Kidney (tissue), 14 donors: ENCODE data around the gene RAP1A. TPM values are rescaled to one million over a fixed set of nuclear protein-coding genes. Genes with fewer than 3 reads are reported as not detected.
A peak's percentile ranks its signal among the peaks of the same experiment; 100 is the strongest.

Experiments used
- DNase-seq, 5 donors: peaks; one replicate each; pipeline ENCODE4 v3.0.0-alpha.2; 2013 to 2020
- FAIRE-seq: peaks from 2 replicates; lab custom pipeline; 2012; peaks lifted over from hg19 to GRCh38; lab: Jason Lieb, UNC
- H3K27ac ChIP-seq, 2 donors: one replicate each; pipeline ENCODE4 v1.7.0; 2013; ENCODE audit warnings: low read depth in 2 of 2, low read length in 2 of 2, inconsistent platforms in 1 of 2
- H3K27me3 ChIP-seq: one replicate; pipeline ENCODE4 v1.7.1; 2013; ENCODE audit warnings: low read length, inconsistent platforms; ENCODE audit not compliant: control insufficient read depth, insufficient read depth
- H3K36me3 ChIP-seq, 3 donors: one replicate each; pipeline versions ENCODE4 v1.7.0 to v1.7.1; 2013; ENCODE audit warnings: low read length in 3 of 3, control low read depth in 1 of 3, inconsistent platforms in 1 of 3; ENCODE audit not compliant: insufficient read depth in 3 of 3, control insufficient read depth in 2 of 3
- H3K4me1 ChIP-seq, 3 donors: one replicate each; pipeline versions ENCODE4 v1.7.0 to v1.7.1; 2013; ENCODE audit warnings: low read length in 3 of 3, inconsistent platforms in 1 of 3, low read depth in 1 of 3; ENCODE audit not compliant: control insufficient read depth in 2 of 3, insufficient read depth in 2 of 3
- H3K4me3 ChIP-seq, 3 donors: one replicate each; pipeline versions ENCODE4 v1.7.0 to v1.8.1; 2013; ENCODE audit warnings: low read length in 3 of 3, control low read depth in 1 of 3, inconsistent platforms in 1 of 3
- H3K9ac ChIP-seq, 3 donors: one replicate each; pipeline versions ENCODE4 v1.7.0 to v1.7.1; 2013; ENCODE audit warnings: low read length in 3 of 3, control low read depth in 1 of 3, inconsistent platforms in 1 of 3
- H3K9me3 ChIP-seq, 3 donors: one replicate each; pipeline versions ENCODE4 v1.7.0 to v1.7.1; 2013; ENCODE audit warnings: low read length in 3 of 3, control low read depth in 1 of 3, inconsistent platforms in 1 of 3; ENCODE audit not compliant: control insufficient read depth in 2 of 3, insufficient read depth in 1 of 3
- CTCF ChIP-seq: IDR thresholded peaks from 3 replicates; pipeline ENCODE4 v1.5.1; 2012; ENCODE audit warnings: mild to moderate bottlenecking, moderate library complexity, borderline replicate concordance; ENCODE audit not compliant: insufficient read depth; ENCODE audit errors: extremely low read depth
- intact Hi-C: fragments of 100-400 bp; cut with DNase I; formaldehyde crosslinking; loops from one replicate; pipeline ENCODE4 v1.11.1; 2022
- polyA plus RNA-seq: library from polyadenylated mRNA; stranded (reverse); fragments of 350-450 nt; fragmentation: Illumina TruSeq; extraction: RNeasy Lipid Tissue Mini Kit (QIAGEN cat#74804); gene quantifications from one replicate; pipeline ENCODE4 v1.2.3, GENCODE V29; 2014; ENCODE audit warnings: low read depth, low replicate concordance; ENCODE audit not compliant: insufficient read depth
- total RNA-seq: library from RNA; stranded (reverse); fragmentation: NEBNext Ultra II Directional; extraction: Animal tissue kit (Norgen Biotek cat#: 25700); gene quantifications from one replicate; pipeline ENCODE4 v1.2.1, GENCODE V29; 2021
- donor health status: control.
- donor health status: control.
- donor health status: control.
- donor health status: control.
- donor health status: control.
- donor health status: DM: yes; HTN: yes; CAD: no.
- donor health status: Normal renal cell carcinoma (clear cell type).

RAP1A gene
- total and polyA plus RNA-seq, 2 donors from 2014 or later, result 55.8 to 91.3 TPM

DNA sequence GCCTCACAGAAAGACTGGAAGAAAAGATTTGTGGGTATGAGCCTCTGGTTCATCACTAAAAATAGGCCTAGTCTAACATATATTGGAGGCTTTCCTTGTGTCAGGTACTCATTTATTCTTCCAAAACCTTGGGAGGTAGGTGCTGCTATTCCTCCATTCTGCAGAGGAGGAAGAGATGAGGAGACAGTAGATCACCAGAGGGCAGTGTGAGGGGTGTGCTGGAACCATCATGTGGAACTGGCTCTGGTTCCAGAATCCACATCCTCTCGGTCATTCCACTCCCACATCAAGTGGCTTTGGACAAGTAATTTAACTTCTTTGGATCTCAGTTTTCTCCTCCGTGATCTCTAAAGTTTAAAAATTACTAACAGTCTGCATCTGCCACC lies 127.0 kb downstream of the RAP1A start:
- TF ChIP-seq CTCF, result no peak
- DNase-seq (no peak), FAIRE-seq (no peak)
- Histone ChIP-seq H3K9me3 (no peaks in the 10 kb centered on the region), H3K4me1 (no peaks in the 10 kb centered on the region), H3K36me3 (no peaks in the 10 kb centered on the region), H3K27me3 (no peaks in the 10 kb centered on the region), H3K27ac (no peak overlapping the region), H3K9ac (no peak overlapping the region), H3K4me3 (no peak overlapping the region)
- intact Hi-C loops, result no loop called here

DNA sequence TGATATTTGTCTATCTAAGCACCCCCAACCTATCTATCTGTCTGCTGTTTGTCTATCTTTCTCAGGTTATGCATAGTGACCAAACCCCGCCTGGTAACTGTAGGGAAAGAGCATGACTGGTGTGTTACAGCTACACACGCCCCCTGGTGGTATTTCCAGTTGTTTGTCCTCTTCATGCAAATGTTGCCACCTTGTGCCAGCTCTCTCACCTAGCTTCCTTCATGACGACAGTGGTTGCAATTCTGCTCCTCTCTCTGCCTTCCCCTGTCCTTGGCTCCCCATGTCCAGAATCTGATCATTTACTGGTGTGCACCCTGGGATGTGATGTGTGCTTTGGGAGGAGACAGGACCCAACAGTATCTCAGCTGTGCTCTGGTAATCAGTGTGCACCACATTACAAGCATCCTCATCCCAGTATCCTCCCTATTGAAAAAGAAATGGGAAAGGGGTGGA lies 127.7 kb downstream of the RAP1A start:
- DNase-seq, result peak in 1 of 5 donors; percentile 48

GRCh38 chr1:111747947-111748346 lies 128.4 kb downstream of the RAP1A start:
- Histone ChIP-seq H3K27ac (no peak overlapping the region), H3K27me3 (no peaks in the 10 kb centered on the region), H3K4me1 (no peaks in the 10 kb centered on the region), H3K36me3 (no peaks in the 10 kb centered on the region), H3K9ac (no peak overlapping the region), H3K4me3 (no peak overlapping the region), H3K9me3 (no peaks in the 10 kb centered on the region)
- FAIRE-seq (no peak), DNase-seq (no peak)
- intact Hi-C loops, result no loop called here
- TF ChIP-seq CTCF, result no peak

More for the DNA sequence above, 127.7 kb downstream of the RAP1A start:
- intact Hi-C loops, result no loop called here
- Histone ChIP-seq H3K27ac (no peak overlapping the region), H3K9me3 (no peaks in the 10 kb centered on the region), H3K4me1 (no peaks in the 10 kb centered on the region), H3K4me3 (no peak overlapping the region), H3K36me3 (no peaks in the 10 kb centered on the region), H3K27me3 (no peaks in the 10 kb centered on the region), H3K9ac (no peak overlapping the region)
- no peak for FAIRE-seq
- TF ChIP-seq CTCF, result peak; percentile 73

GRCh38 chr1:111749628-111750027 lies 130.0 kb downstream of the RAP1A start:
- intact Hi-C loops, result loop anchor here (10.0 kb wide), 2 partner anchors 235 to 265 kb away; no protein-coding TSS in a partner anchor
- no peaks in the 10 kb centered on the region for H3K36me3 ChIP-seq
- H3K9ac ChIP-seq, result no peak overlapping the region
- TF ChIP-seq CTCF, result no peak
- no peak overlapping the region for H3K27ac ChIP-seq
- DNase-seq (no peak), FAIRE-seq (no peak)
- no peaks in the 10 kb centered on the region for H3K9me3 ChIP-seq
- no peak overlapping the region for H3K4me3 ChIP-seq
- H3K4me1 ChIP-seq, result peaks cover 0 to 1% (median under 1%) of the 10 kb centered on the region in 3 donors
- no peaks in the 10 kb centered on the region for H3K27me3 ChIP-seq
